ENCODE measurements around the gene CROCC. TPM values are rescaled to one million over a fixed set of nuclear protein-coding genes. Genes with fewer than 3 reads are reported as not detected.
"Not testable (repeated sequence)": the region's sequence is repeated elsewhere in the genome, so short reads cannot be mapped to it uniquely, and the experiment has no call there.

The CROCC gene
- total and polyA plus RNA-seq, 9 donors = 15.2 to 33.1 (median 25.4) TPM

GRCh38 chr1:16888860-16889816, 32.6 kb upstream of the CROCC start:
- peak overlapping the region; percentile 93 for H3K27ac ChIP-seq (ENCODE audit: low read length)
- peaks cover 12% of the 10 kb centered on the region for H3K4me1 ChIP-seq (ENCODE audit: control insufficient read depth, insufficient read depth, low read length)
- peak overlapping the region; percentile 64 for H3K4me3 ChIP-seq (ENCODE audit: low read length)
- peaks cover 9% of the 10 kb centered on the region for H3K27me3 ChIP-seq (ENCODE audit: control insufficient read depth, insufficient read depth, low read length)
- H3K36me3 ChIP-seq (ENCODE audit: control insufficient read depth, insufficient read depth, low read length) = no peaks in the 10 kb centered on the region
- WGBS (ENCODE audit: insufficient coverage) = 2% methylated on average over 62 of the region's 63 CpGs
- H3K9me3 ChIP-seq (replicated peaks; ENCODE audit: control insufficient read depth, low read depth, low read length) = no peaks in the 10 kb centered on the region
- DNase-seq = peak; percentile 93

DNA sequence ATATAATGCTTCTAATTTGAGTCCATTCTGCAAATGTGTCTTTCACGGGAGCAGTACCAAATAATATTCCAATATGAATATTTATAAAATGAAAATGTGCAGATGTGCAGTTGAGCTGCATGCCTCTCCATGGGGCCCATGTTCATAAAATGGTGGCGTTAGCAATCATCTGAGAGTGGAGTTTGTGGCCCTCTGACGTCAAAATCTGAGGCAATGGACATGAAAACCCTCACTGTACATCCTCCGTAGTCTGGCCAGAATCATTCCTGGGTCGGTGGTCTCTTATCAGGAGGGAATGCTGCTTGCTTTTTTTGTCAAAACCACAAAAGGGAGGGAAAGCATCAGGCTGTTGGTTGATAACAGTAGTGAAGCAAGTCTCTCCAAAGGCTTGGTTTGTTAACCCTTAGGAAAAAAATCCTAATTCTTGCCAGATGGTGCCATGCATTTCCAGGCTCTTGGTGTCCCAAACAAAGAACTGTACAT, 31.2 kb upstream of the CROCC start:
- 90% methylated on average over 2 of the region's 5 CpGs for WGBS (ENCODE audit: insufficient coverage)
- not testable (repeated sequence) for H3K9me3 ChIP-seq (replicated peaks; ENCODE audit: control insufficient read depth, low read depth, low read length); H3K27ac ChIP-seq (ENCODE audit: low read length); H3K27me3 ChIP-seq (ENCODE audit: control insufficient read depth, insufficient read depth, low read length); H3K4me3 ChIP-seq (ENCODE audit: low read length); H3K36me3 ChIP-seq (ENCODE audit: control insufficient read depth, insufficient read depth, low read length); DNase-seq
- peaks cover 14% of the 10 kb centered on the region for H3K4me1 ChIP-seq (ENCODE audit: control insufficient read depth, insufficient read depth, low read length)

DNA sequence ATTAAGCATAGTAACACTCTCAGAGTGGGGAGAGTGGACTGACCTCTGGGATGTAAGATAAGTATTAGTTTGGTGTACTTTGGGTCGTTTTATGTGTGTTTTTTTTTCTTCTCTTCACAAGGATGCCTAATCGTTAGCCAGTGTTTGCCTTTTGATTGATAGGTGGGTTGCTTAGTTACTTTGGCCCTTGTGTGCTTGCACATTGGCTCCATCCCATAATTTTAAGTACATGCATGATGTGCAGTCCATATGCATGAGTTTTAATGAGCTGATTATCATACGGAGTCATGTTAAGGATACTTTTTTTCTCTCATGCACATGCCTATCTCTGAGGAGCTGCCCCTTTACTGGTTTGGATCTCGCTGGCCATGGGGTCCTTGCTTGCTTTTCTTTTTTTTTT, 30.7 kb upstream of the CROCC start:
- not testable (repeated sequence) for H3K27ac ChIP-seq (ENCODE audit: low read length); H3K9me3 ChIP-seq (replicated peaks; ENCODE audit: control insufficient read depth, low read depth, low read length); DNase-seq; H3K36me3 ChIP-seq (ENCODE audit: control insufficient read depth, insufficient read depth, low read length); H3K4me3 ChIP-seq (ENCODE audit: low read length); H3K27me3 ChIP-seq (ENCODE audit: control insufficient read depth, insufficient read depth, low read length)
- peaks cover 14% of the 10 kb centered on the region for H3K4me1 ChIP-seq (ENCODE audit: control insufficient read depth, insufficient read depth, low read length)
- 17% methylated on average over 1 of the region's 4 CpGs for WGBS (ENCODE audit: insufficient coverage)

DNA sequence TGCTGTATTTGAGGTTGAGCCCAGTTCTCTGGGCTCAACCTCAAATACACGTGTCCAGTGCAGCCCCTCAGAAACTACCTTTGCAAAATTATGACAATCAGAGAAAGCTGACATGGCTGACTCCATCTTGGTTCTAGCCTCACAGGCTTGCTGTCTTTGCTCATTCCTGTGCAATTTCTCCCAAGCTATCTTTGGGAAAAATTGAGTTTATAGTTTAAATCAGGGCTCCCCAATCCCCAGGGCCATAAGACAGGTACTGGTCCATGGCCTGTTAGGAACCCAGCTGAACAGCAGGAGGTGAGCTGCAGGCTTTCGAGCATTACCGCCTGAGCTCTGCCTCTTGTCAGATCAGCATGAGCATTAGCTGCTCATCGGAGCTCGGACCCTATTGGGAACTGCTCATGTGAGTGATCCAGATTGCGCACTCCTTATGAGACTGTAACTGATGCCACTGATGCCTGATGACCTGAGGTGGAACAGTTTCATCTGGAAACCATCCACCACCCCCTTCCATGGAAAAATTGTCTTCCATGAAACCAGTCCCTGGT, 28.7 kb upstream of the CROCC start:
- not testable (repeated sequence) for DNase-seq

GRCh38 chr1:16893796-16894195, 27.9 kb upstream of the CROCC start:
- not testable (repeated sequence) for H3K4me3 ChIP-seq (ENCODE audit: low read length); H3K27ac ChIP-seq (ENCODE audit: low read length); H3K27me3 ChIP-seq (ENCODE audit: control insufficient read depth, insufficient read depth, low read length); DNase-seq; H3K9me3 ChIP-seq (replicated peaks; ENCODE audit: control insufficient read depth, low read depth, low read length); H3K36me3 ChIP-seq (ENCODE audit: control insufficient read depth, insufficient read depth, low read length)
- H3K4me1 ChIP-seq (ENCODE audit: control insufficient read depth, insufficient read depth, low read length) = peaks cover 21% of the 10 kb centered on the region
- 66% methylated on average over 4 of the region's 4 CpGs for WGBS (ENCODE audit: insufficient coverage)

More for the DNA sequence above, 28.7 kb upstream of the CROCC start:
- H3K4me3 ChIP-seq (ENCODE audit: low read length); H3K27ac ChIP-seq (ENCODE audit: low read length); H3K36me3 ChIP-seq (ENCODE audit: control insufficient read depth, insufficient read depth, low read length); H3K9me3 ChIP-seq (replicated peaks; ENCODE audit: control insufficient read depth, low read depth, low read length); H3K27me3 ChIP-seq (ENCODE audit: control insufficient read depth, insufficient read depth, low read length): not testable (repeated sequence)
- H3K4me1 ChIP-seq (ENCODE audit: control insufficient read depth, insufficient read depth, low read length) = peaks cover 24% of the 10 kb centered on the region
- WGBS (ENCODE audit: insufficient coverage) = 67% methylated on average over 1 of the region's 6 CpGs

DNA sequence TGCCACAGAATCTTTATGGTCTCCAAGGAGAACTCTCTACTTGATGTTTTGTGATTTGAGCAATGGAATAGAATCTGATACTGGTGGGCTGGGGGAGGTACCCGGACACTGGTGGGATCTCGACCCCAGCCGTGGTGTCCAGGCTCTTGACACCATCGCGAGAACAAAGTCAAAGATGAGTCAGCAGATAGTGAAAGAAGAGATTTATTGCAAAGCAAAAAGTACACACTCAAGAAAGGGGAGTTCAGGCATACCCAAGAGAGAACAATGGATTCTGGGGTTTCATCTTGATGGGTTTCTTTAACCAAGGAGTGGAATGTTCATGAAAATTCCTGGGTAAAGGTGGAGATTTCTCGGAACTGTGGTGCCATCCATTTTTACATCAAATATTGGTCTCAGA, 27.4 kb upstream of the CROCC start:
- H3K27ac ChIP-seq (ENCODE audit: low read length); H3K27me3 ChIP-seq (ENCODE audit: control insufficient read depth, insufficient read depth, low read length); DNase-seq; H3K9me3 ChIP-seq (replicated peaks; ENCODE audit: control insufficient read depth, low read depth, low read length); H3K4me3 ChIP-seq (ENCODE audit: low read length); H3K36me3 ChIP-seq (ENCODE audit: control insufficient read depth, insufficient read depth, low read length): not testable (repeated sequence)
- 87% methylated on average over 3 of the region's 6 CpGs for WGBS (ENCODE audit: insufficient coverage)
- H3K4me1 ChIP-seq (ENCODE audit: control insufficient read depth, insufficient read depth, low read length) = peaks cover 16% of the 10 kb centered on the region

- H3K4me3 ChIP-seq (ENCODE audit: low read length) = peak overlapping the region; percentile 48
- peak overlapping the region; percentile 95 for H3K27ac ChIP-seq (ENCODE audit: low read length)
- H3K36me3 ChIP-seq (ENCODE audit: control insufficient read depth, insufficient read depth, low read length); H3K9me3 ChIP-seq (replicated peaks; ENCODE audit: control insufficient read depth, low read depth, low read length); H3K27me3 ChIP-seq (ENCODE audit: control insufficient read depth, insufficient read depth, low read length); DNase-seq: not testable (repeated sequence)
- peaks cover 12% of the 10 kb centered on the region for H3K4me1 ChIP-seq (ENCODE audit: control insufficient read depth, insufficient read depth, low read length)
- WGBS (ENCODE audit: insufficient coverage) = no CpG with 5 or more reads among the region's 6 CpGs
Measured at GRCh38 chr1:16895233-16895597, 26.5 kb upstream of the CROCC start.

DNA sequence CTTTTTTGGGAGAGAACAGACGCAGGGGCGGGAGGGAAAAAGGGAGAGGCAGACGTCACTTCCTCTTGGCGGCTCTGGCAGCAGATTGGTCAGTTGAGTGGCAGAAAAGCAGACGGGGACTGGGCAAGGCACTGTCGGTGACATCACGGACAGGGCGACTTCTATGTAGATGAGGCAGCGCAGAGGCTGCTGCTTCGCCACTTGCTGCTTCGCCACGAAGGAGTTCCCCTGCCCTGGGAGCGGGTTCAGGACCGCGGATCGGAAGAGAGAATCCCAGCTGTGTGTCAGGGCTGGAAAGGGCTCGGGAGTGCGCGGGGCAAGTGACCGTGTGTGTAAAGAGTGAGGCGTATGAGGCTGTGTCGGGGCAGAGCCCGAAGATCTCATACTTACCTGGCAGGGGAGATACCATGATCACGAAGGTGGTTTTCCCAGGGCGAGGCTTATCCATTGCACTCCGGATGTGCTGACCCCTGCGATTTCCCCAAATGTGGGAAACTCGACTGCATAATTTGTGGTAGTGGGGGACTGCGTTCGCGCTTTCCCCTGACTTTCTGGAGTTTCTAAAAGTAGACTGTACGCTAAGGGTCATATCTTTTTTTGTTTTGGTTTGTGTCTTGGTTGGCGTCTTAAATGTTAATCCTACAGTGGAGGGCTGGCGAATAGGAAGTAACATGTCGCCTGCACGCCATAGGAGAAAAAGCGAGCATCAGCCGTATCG, 26.0 kb upstream of the CROCC start, which contains the start of gene RNU1-2:
Gene RNU1-2 (plus strand): TSS at position 383 of the 718 bp plus-strand sequence.
- H3K27ac ChIP-seq (ENCODE audit: low read length) = peak within 1 kb of the TSS; percentile 95
- WGBS (ENCODE audit: insufficient coverage) = no CpG with 5 or more reads among the region's 39 CpGs
- not testable (repeated sequence) for H3K27me3 ChIP-seq (ENCODE audit: control insufficient read depth, insufficient read depth, low read length); H3K36me3 ChIP-seq (ENCODE audit: control insufficient read depth, insufficient read depth, low read length); H3K9me3 ChIP-seq (replicated peaks; ENCODE audit: control insufficient read depth, low read depth, low read length)
- peak within 1 kb of the TSS; percentile 48 for H3K4me3 ChIP-seq (ENCODE audit: low read length)
- peaks cover 12% of the 10 kb centered on the region for H3K4me1 ChIP-seq (ENCODE audit: control insufficient read depth, insufficient read depth, low read length)
- DNase-seq = peak; percentile 99

DNA sequence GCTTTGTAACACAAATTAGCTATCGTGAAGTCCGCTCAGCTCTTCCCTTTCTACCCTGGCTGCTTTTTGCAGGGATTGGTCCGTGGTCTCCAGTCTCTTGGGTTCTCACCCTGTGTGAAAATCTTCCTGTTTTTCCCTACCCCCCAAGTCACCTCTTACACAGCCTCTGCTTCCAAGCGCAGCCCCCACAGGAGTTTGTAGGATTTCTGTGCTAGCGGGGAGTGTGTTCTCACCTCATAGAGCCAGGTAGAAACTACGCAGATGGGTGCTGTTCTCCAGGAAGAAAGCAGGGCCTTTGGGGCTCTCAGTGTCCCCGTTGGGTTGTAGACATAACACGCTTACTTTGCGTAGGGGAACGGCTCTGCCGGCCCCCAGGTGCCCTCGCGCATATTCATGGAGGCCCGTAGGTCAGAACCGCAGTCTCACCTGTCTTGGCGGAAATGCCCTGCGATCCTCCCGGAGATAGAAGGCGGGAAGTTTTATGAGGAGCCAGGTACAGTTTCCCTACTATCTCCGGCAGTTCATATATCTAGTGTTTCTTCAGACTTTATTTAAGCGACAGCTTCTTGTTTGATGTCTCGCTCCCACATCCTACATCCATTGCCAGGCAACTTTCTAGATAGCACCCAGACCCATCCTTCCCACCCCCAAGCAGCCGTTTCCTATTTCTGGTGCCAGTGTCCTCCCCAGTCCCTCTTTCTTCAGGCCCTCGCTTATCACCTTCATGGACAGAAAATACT, 25.2 kb upstream of the CROCC start:
- not testable (repeated sequence) for H3K36me3 ChIP-seq (ENCODE audit: control insufficient read depth, insufficient read depth, low read length); H3K9me3 ChIP-seq (replicated peaks; ENCODE audit: control insufficient read depth, low read depth, low read length); H3K27me3 ChIP-seq (ENCODE audit: control insufficient read depth, insufficient read depth, low read length); DNase-seq
- H3K27ac ChIP-seq (ENCODE audit: low read length) = peak overlapping the region; percentile 89
- H3K4me3 ChIP-seq (ENCODE audit: low read length) = peak overlapping the region; percentile 29
- WGBS (ENCODE audit: insufficient coverage) = 18% methylated on average over 17 of the region's 24 CpGs
- peaks cover 12% of the 10 kb centered on the region for H3K4me1 ChIP-seq (ENCODE audit: control insufficient read depth, insufficient read depth, low read length)

Data from muscle of leg (tissue), 11 donors.